NCI-H187 (cell line): ENCODE measurements around the gene RUBCN.
"Not testable (repeated sequence)": the region's sequence is repeated elsewhere in the genome, so short reads cannot be mapped to it uniquely, and the experiment has no call there.

Experiments
- DNase-seq, 2 experiments: peaks; one replicate each; lab custom pipeline; 2025; lab: John Stamatoyannopoulos, UW

RUBCN gene

GRCh38 chr3:197734667-197735318, 1.9 kb downstream of the RUBCN start:
- DNase-seq: no peak

- DNase-seq: no peak
Observed at GRCh38 chr3:197733042-197733441, 3.7 kb downstream of the RUBCN start.

- not testable (repeated sequence) for DNase-seq
Observed at GRCh38 chr3:197731483-197731882, 5.2 kb downstream of the RUBCN start.

GRCh38 chr3:197730770-197731169, 5.9 kb downstream of the RUBCN start:
- not testable (repeated sequence) for DNase-seq

- no peak for DNase-seq
Observed at GRCh38 chr3:197730200-197730599, 6.5 kb downstream of the RUBCN start.

GRCh38 chr3:197728487-197728886, 8.2 kb downstream of the RUBCN start:
- no peak for DNase-seq

GRCh38 chr3:197727878-197728277, 8.8 kb downstream of the RUBCN start:
- not testable (repeated sequence) for DNase-seq

GRCh38 chr3:197722734-197723133, 14.0 kb downstream of the RUBCN start:
- DNase-seq: no peak

GRCh38 chr3:197720694-197721093, 16.0 kb downstream of the RUBCN start:
- no peak for DNase-seq

- no peak for DNase-seq
Observed at GRCh38 chr3:197718891-197719290, 17.8 kb downstream of the RUBCN start.

GRCh38 chr3:197714251-197714650, 22.5 kb downstream of the RUBCN start:
- DNase-seq: no peak

- DNase-seq: no peak
Observed at GRCh38 chr3:197713477-197713822, 23.3 kb downstream of the RUBCN start.

GRCh38 chr3:197711973-197712707, 24.6 kb downstream of the RUBCN start:
- DNase-seq: no peak

- DNase-seq: not testable (repeated sequence)
Observed at GRCh38 chr3:197710965-197711364, 25.7 kb downstream of the RUBCN start.

- DNase-seq: no peak
Observed at GRCh38 chr3:197709135-197709534, 27.6 kb downstream of the RUBCN start.

GRCh38 chr3:197706658-197707057, 30.0 kb downstream of the RUBCN start:
- no peak for DNase-seq

- DNase-seq: no peak
Observed at GRCh38 chr3:197701841-197702240, 34.9 kb downstream of the RUBCN start.

GRCh38 chr3:197700095-197700494, 36.6 kb downstream of the RUBCN start:
- no peak for DNase-seq

- no peak for DNase-seq
Observed at GRCh38 chr3:197697355-197697754, 39.3 kb downstream of the RUBCN start.

- DNase-seq: no peak
Observed at GRCh38 chr3:197694251-197694650, 42.5 kb downstream of the RUBCN start.

GRCh38 chr3:197692641-197693040, 44.1 kb downstream of the RUBCN start:
- DNase-seq: no peak

GRCh38 chr3:197690754-197691153, 46.0 kb downstream of the RUBCN start:
- DNase-seq: no peak

GRCh38 chr3:197687570-197687969, 49.1 kb downstream of the RUBCN start:
- DNase-seq: no peak

- DNase-seq: no peak
Observed at GRCh38 chr3:197686899-197687298, 49.8 kb downstream of the RUBCN start.
